ENCODE measurements around the gene CLPSL2. TPM values are rescaled to one million over a fixed set of nuclear protein-coding genes. Genes with fewer than 3 reads are reported as not detected.
A peak's percentile ranks its signal among the peaks of the same experiment; 100 is the strongest.

The CLPSL2 gene
- total RNA-seq, 1 experiment from 2014 or later, result 1.7 TPM

GRCh38 chr6:35729722-35730121, 46.7 kb upstream of the CLPSL2 start:
- Histone ChIP-seq H2AFZ (ENCODE audit: low read depth, low read length, poor library complexity, severe bottlenecking) (no peak overlapping the region), H3K27ac (ENCODE audit: low read depth, low read length) (peak overlapping the region; percentile 96; the same call in 1 of the 2 replicates), H3K9ac (ENCODE audit: low read length) (no peak overlapping the region), H3K27me3 (ENCODE audit: insufficient read depth, low read length) (no peaks in the 10 kb centered on the region), H3K36me3 (ENCODE audit: control insufficient read depth in 1 of 2, insufficient read depth in 2 of 2, low read length in 2 of 2) (no peaks in the 10 kb centered on the region), H3K4me2 (ENCODE audit: low read length) (peak overlapping the region; percentile 99; the same call in 1 of the 2 replicates), H3K4me3 (replicated peaks in 1 of 2; ENCODE audit: low read depth in 1 of 2, low read length in 2 of 2) (no peak overlapping the region), H3K79me2 (ENCODE audit: insufficient read depth, low read length) (no peaks in the 10 kb centered on the region), H4K20me1 (ENCODE audit: insufficient read depth) (no peaks in the 10 kb centered on the region), H3K9me3 (ENCODE audit: control insufficient read depth in 1 of 2, insufficient read depth in 1 of 2, low read depth in 1 of 2, low read length in 2 of 2) (no peaks in the 10 kb centered on the region), H3K9me2 (ENCODE audit: insufficient read depth) (no peaks in the 10 kb centered on the region), H3K4me1 (ENCODE audit: control insufficient read depth in 1 of 2, insufficient read depth in 2 of 2, low read length in 2 of 2) (peaks cover 63 to 78% of the 10 kb centered on the region in 2 experiments)
- no peak for DNase-seq (ENCODE audit: low read depth, low spot score)
- TF ChIP-seq JUND (IDR thresholded peaks at IDR 0.05) (no peak), SP1 (IDR thresholded peaks at IDR 0.05; ENCODE audit: low read depth) (no peak), EZH2phosphoT487 (IDR thresholded peaks at IDR 0.05; ENCODE audit: borderline replicate concordance) (no peak)
- TF ChIP-seq, protein P1, sequence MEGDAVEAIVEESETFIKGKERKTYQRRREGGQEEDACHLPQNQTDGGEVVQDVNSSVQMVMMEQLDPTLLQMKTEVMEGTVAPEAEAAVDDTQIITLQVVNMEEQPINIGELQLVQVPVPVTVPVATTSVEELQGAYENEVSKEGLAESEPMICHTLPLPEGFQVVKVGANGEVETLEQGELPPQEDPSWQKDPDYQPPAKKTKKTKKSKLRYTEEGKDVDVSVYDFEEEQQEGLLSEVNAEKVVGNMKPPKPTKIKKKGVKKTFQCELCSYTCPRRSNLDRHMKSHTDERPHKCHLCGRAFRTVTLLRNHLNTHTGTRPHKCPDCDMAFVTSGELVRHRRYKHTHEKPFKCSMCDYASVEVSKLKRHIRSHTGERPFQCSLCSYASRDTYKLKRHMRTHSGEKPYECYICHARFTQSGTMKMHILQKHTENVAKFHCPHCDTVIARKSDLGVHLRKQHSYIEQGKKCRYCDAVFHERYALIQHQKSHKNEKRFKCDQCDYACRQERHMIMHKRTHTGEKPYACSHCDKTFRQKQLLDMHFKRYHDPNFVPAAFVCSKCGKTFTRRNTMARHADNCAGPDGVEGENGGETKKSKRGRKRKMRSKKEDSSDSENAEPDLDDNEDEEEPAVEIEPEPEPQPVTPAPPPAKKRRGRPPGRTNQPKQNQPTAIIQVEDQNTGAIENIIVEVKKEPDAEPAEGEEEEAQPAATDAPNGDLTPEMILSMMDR (IDR thresholded peaks at IDR 0.05 in 2 of 3, conservative IDR thresholded peaks at IDR 0.05 in 1 of 3; ENCODE audit: borderline replicate concordance in 1 of 3, insufficient read depth in 1 of 3, low read depth in 2 of 3, low read length in 2 of 3), result no peak
- intact Hi-C loops (cut with micrococcal nuclease), result no loop called here
- no TSS peak for BruUV-seq (replicated peaks)
- no peak for ATAC-seq
- POLR2A ChIA-PET, result no interaction called here
- CTCF ChIA-PET, result no interaction called here
- RAD21 ChIA-PET (ENCODE audit: low non-redundant PET in 1 of 2, low total read pairs in 2 of 2, uncharacterized antibody in 2 of 2, unreplicated experiment in 2 of 2), result no interaction called here

GRCh38 chr6:35730745-35731413, 45.5 kb upstream of the CLPSL2 start:
- ChIA-PET POLR2A (no interaction called here), RAD21 (ENCODE audit: low non-redundant PET in 1 of 2, low total read pairs in 2 of 2, uncharacterized antibody in 2 of 2, unreplicated experiment in 2 of 2) (no interaction called here), CTCF (interaction anchor here (0.6 kb wide), 1 partner anchor 120 kb away, joined by 3 read pairs; no protein-coding TSS in a partner anchor)
- H3K4me3 ChIP-seq (replicated peaks in 1 of 2; ENCODE audit: low read depth in 1 of 2, low read length in 2 of 2), result peak overlapping the region; percentile 27 to 67
- intact Hi-C loops (cut with micrococcal nuclease), result no loop called here
- TSS peak; percentile 75 for BruUV-seq (replicated peaks)
- H3K79me2 ChIP-seq (ENCODE audit: insufficient read depth, low read length), result no peaks in the 10 kb centered on the region
- no peaks in the 10 kb centered on the region for H3K9me3 ChIP-seq (ENCODE audit: control insufficient read depth in 1 of 2, insufficient read depth in 1 of 2, low read depth in 1 of 2, low read length in 2 of 2)
- H3K36me3 ChIP-seq (ENCODE audit: control insufficient read depth in 1 of 2, insufficient read depth in 2 of 2, low read length in 2 of 2), result no peaks in the 10 kb centered on the region
- peak overlapping the region; percentile 56 for H3K27ac ChIP-seq (ENCODE audit: low read depth, low read length)
- no peak for DNase-seq (ENCODE audit: low read depth, low spot score)
- no peak overlapping the region for H2AFZ ChIP-seq (ENCODE audit: low read depth, low read length, poor library complexity, severe bottlenecking)
- no peaks in the 10 kb centered on the region for H4K20me1 ChIP-seq (ENCODE audit: insufficient read depth)
- TF ChIP-seq TCF7L2 (IDR thresholded peaks at IDR 0.05; ENCODE audit: borderline replicate concordance, extremely low read depth, insufficient read depth, insufficient read length) (no peak), SIN3A (IDR thresholded peaks at IDR 0.05; ENCODE audit: low read depth) (no peak), FOSL1 (IDR thresholded peaks at IDR 0.05; ENCODE audit: low read depth) (no peak), CBX3 (IDR thresholded peaks at IDR 0.05; ENCODE audit: low read depth) (no peak), ZFX (IDR thresholded peaks at IDR 0.05) (no peak), SP1 (IDR thresholded peaks at IDR 0.05; ENCODE audit: low read depth) (no peak), EZH2 (IDR thresholded peaks at IDR 0.05) (no peak), EZH2phosphoT487 (IDR thresholded peaks at IDR 0.05; ENCODE audit: borderline replicate concordance) (no peak), ZNF274 (IDR thresholded peaks at IDR 0.05; ENCODE audit: low read depth, low read length) (no peak), POLR2AphosphoS5 (IDR thresholded peaks at IDR 0.05; ENCODE audit: low read depth, low read length) (no peak)
- TF ChIP-seq, protein P1 (IDR thresholded peaks at IDR 0.05 in 2 of 3, conservative IDR thresholded peaks at IDR 0.05 in 1 of 3; ENCODE audit: borderline replicate concordance in 1 of 3, insufficient read depth in 1 of 3, low read depth in 2 of 3, low read length in 2 of 3), result no peak
- peak; percentile 8 for ATAC-seq
- peak overlapping the region; percentile 93 for H3K4me2 ChIP-seq (ENCODE audit: low read length)
- no peaks in the 10 kb centered on the region for H3K27me3 ChIP-seq (ENCODE audit: insufficient read depth, low read length)
- H3K4me1 ChIP-seq (ENCODE audit: control insufficient read depth in 1 of 2, insufficient read depth in 2 of 2, low read length in 2 of 2), result peaks cover 61 to 73% of the 10 kb centered on the region in 2 experiments
- no peaks in the 10 kb centered on the region for H3K9me2 ChIP-seq (ENCODE audit: insufficient read depth)
- peak overlapping the region; percentile 44; the same call in 1 of the 2 replicates for H3K9ac ChIP-seq (ENCODE audit: low read length)
